ENCODE data around the gene DZIP3.

DZIP3 gene

GRCh38 chr3:108588601-108589000 is 921 bp upstream of the DZIP3 start:
- ATAC-seq, result no peak
- no peak for TF ChIP-seq PPARA (CRISPR knock-in tag; IDR thresholded peaks at IDR 0.05; ENCODE audit: borderline replicate concordance)
- TF ChIP-seq ZFP30 (CRISPR knock-in tag; IDR thresholded peaks at IDR 0.05), result no peak
- TF ChIP-seq GLIS3 (CRISPR knock-in tag; IDR thresholded peaks at IDR 0.05), result no peak
- TF ChIP-seq CREB5 (CRISPR knock-in tag; IDR thresholded peaks at IDR 0.05; ENCODE audit: low read depth), result no peak
- TF ChIP-seq SNAI2 (CRISPR knock-in tag; IDR thresholded peaks at IDR 0.05), result no peak
- TF ChIP-seq TOX (CRISPR knock-in tag; IDR thresholded peaks at IDR 0.05; ENCODE audit: borderline replicate concordance), result no peak
- no peak for TF ChIP-seq ZNF8 (CRISPR knock-in tag; IDR thresholded peaks at IDR 0.05)
- TF ChIP-seq ZNF565 (CRISPR knock-in tag; conservative IDR thresholded peaks at IDR 0.05; ENCODE audit: low read depth), result no peak
- TF ChIP-seq ESRRG (CRISPR knock-in tag; IDR thresholded peaks at IDR 0.05), result no peak
- TF ChIP-seq ARNTL (CRISPR knock-in tag; IDR thresholded peaks at IDR 0.05; ENCODE audit: borderline replicate concordance, low read depth), result no peak
- TF ChIP-seq CSDC2 (CRISPR knock-in tag; IDR thresholded peaks at IDR 0.05), result no peak
- no peak for TF ChIP-seq BACH2 (CRISPR knock-in tag; IDR thresholded peaks at IDR 0.05; ENCODE audit: borderline replicate concordance)
- no peak for TF ChIP-seq RARB (CRISPR knock-in tag; IDR thresholded peaks at IDR 0.05)
- TF ChIP-seq ZC3H10 (CRISPR knock-in tag; IDR thresholded peaks at IDR 0.05), result no peak
- TF ChIP-seq TSHZ2 (CRISPR knock-in tag; IDR thresholded peaks at IDR 0.05), result no peak
- no peak for TF ChIP-seq ISL1 (CRISPR knock-in tag; IDR thresholded peaks at IDR 0.05)
- TF ChIP-seq POU6F1 (CRISPR knock-in tag; IDR thresholded peaks at IDR 0.05; ENCODE audit: borderline replicate concordance, low read depth), result no peak
- no peak for TF ChIP-seq ZNF70 (CRISPR knock-in tag; IDR thresholded peaks at IDR 0.05)
- TF ChIP-seq OSR1 (CRISPR knock-in tag; IDR thresholded peaks at IDR 0.05), result no peak
- no peak for TF ChIP-seq CSRNP3 (CRISPR knock-in tag; IDR thresholded peaks at IDR 0.05)

- ATAC-seq, result no peak
- no peak for TF ChIP-seq GLIS3 (CRISPR knock-in tag; IDR thresholded peaks at IDR 0.05)
- no peak for TF ChIP-seq RARB (CRISPR knock-in tag; IDR thresholded peaks at IDR 0.05)
- TF ChIP-seq CSRNP3 (CRISPR knock-in tag; IDR thresholded peaks at IDR 0.05), result no peak
- TF ChIP-seq ZFP30 (CRISPR knock-in tag; IDR thresholded peaks at IDR 0.05), result no peak
Measured at GRCh38 chr3:108589998-108590323, 439 bp downstream of the DZIP3 start.

GRCh38 chr3:108590460-108590859 is 938 bp downstream of the DZIP3 start:
- no peak for TF ChIP-seq ZNF70 (CRISPR knock-in tag; IDR thresholded peaks at IDR 0.05)
- no peak for ATAC-seq

- TF ChIP-seq GLIS3 (CRISPR knock-in tag; IDR thresholded peaks at IDR 0.05), result no peak
- no peak for TF ChIP-seq TOX (CRISPR knock-in tag; IDR thresholded peaks at IDR 0.05; ENCODE audit: borderline replicate concordance)
Measured at GRCh38 chr3:108595321-108595720, 5.8 kb downstream of the DZIP3 start.

More at GRCh38 chr3:108595321-108595720, 5.8 kb downstream of the DZIP3 start:
- no peak for ATAC-seq
